ENCODE results near the gene CCDC89.
A peak's percentile ranks its signal among the peaks of the same experiment; 100 is the strongest.

The CCDC89 gene

GRCh38 chr11:85721191-85721590 lies 35.2 kb upstream of the CCDC89 start:
- no peak overlapping the region for H3K4me3 ChIP-seq (replicated peaks; ENCODE audit: low read depth, low read length)
- peak; percentile 22 for DNase-seq (ENCODE audit: extremely low read depth, low read depth)
- no peak for TF ChIP-seq CTCF (IDR thresholded peaks at IDR 0.05; ENCODE audit: low read depth, low read length, missing control alignments)

GRCh38 chr11:85718991-85719807 lies 33.2 kb upstream of the CCDC89 start:
- DNase-seq (ENCODE audit: extremely low read depth, low read depth), result peak; percentile 95
- TF ChIP-seq CTCF (IDR thresholded peaks at IDR 0.05; ENCODE audit: low read depth, low read length, missing control alignments), result no peak
- H3K4me3 ChIP-seq (replicated peaks; ENCODE audit: low read depth, low read length), result peak overlapping the region; percentile 35

- TF ChIP-seq CTCF (IDR thresholded peaks at IDR 0.05; ENCODE audit: low read depth, low read length, missing control alignments), result no peak
- no peak for DNase-seq (ENCODE audit: extremely low read depth, low read depth)
- H3K4me3 ChIP-seq (replicated peaks; ENCODE audit: low read depth, low read length), result peak overlapping the region; percentile 35
Measured at GRCh38 chr11:85718126-85718943, 32.3 kb upstream of the CCDC89 start.

GRCh38 chr11:85717429-85717828 lies 31.4 kb upstream of the CCDC89 start:
- DNase-seq (ENCODE audit: extremely low read depth, low read depth), result no peak
- no peak for TF ChIP-seq CTCF (IDR thresholded peaks at IDR 0.05; ENCODE audit: low read depth, low read length, missing control alignments)
- H3K4me3 ChIP-seq (replicated peaks; ENCODE audit: low read depth, low read length), result no peak overlapping the region

- no peak for DNase-seq (ENCODE audit: extremely low read depth, low read depth)
- no peak overlapping the region for H3K4me3 ChIP-seq (replicated peaks; ENCODE audit: low read depth, low read length)
- no peak for TF ChIP-seq CTCF (IDR thresholded peaks at IDR 0.05; ENCODE audit: low read depth, low read length, missing control alignments)
Measured at GRCh38 chr11:85712953-85713352, 27.0 kb upstream of the CCDC89 start.

- no peak for DNase-seq (ENCODE audit: extremely low read depth, low read depth)
- TF ChIP-seq CTCF (IDR thresholded peaks at IDR 0.05; ENCODE audit: low read depth, low read length, missing control alignments), result no peak
Measured at GRCh38 chr11:85710917-85711316, 24.9 kb upstream of the CCDC89 start.

More at GRCh38 chr11:85710917-85711316, 24.9 kb upstream of the CCDC89 start:
- H3K4me3 ChIP-seq (replicated peaks; ENCODE audit: low read depth, low read length), result no peak overlapping the region

Measured in HFF-Myc (cell line).